Breast epithelium (tissue), 4 donors: Measurements from ENCODE around the gene HNRNPA1. TPM values are rescaled to one million over a fixed set of nuclear protein-coding genes. Genes with fewer than 3 reads are reported as not detected.

Source experiments
- DNase-seq, 2 donors: peaks; one replicate each; pipeline ENCODE4 v3.0.0-alpha.2; 2019; ENCODE audit warnings: low spot score in 2 of 2
- H3K27ac ChIP-seq, 2 donors: fragments of 200-600 bp; sonication (generic) in 1 of 2; one replicate each; pipeline ENCODE4 v1.5.1; 2016 to 2019; ENCODE audit warnings: mild to moderate bottlenecking in 1 of 2
- H3K27me3 ChIP-seq, 2 donors: fragments of 200-600 bp; sonication (generic) in 1 of 2; one replicate each; pipeline versions ENCODE4 v1.5.1 to v1.6.0; 2017 to 2019; ENCODE audit warnings: control low read depth in 1 of 2, mild to moderate bottlenecking in 1 of 2
- H3K36me3 ChIP-seq: fragments of 200-600 bp; one replicate; pipeline ENCODE4 v1.5.1; 2019
- H3K4me1 ChIP-seq, 2 donors: fragments of 200-600 bp; sonication (generic); one replicate each; pipeline ENCODE4 v1.5.1; 2016 to 2019; ENCODE audit warnings: control low read depth in 1 of 2
- H3K4me3 ChIP-seq, 3 donors: fragments of 200-600 bp; sonication (generic); 1 replicate in 2 of 3; 2 replicates in 1 of 3; pipeline ENCODE4 v1.5.1; 2016 to 2019; ENCODE audit warnings: mild to moderate bottlenecking in 3 of 3, moderate library complexity in 2 of 3
- H3K9me3 ChIP-seq, 2 donors: fragments of 200-600 bp; sonication (generic) in 1 of 2; one replicate each; pipeline ENCODE4 v1.5.1; 2016 to 2019; ENCODE audit warnings: control low read depth in 1 of 2
- CTCF ChIP-seq, 3 donors: fragments of 450-650 bp; IDR thresholded peaks; one replicate each; pipeline ENCODE4 v1.5.1; 2016 to 2017; ENCODE audit warnings: antibody characterized with exemption in 3 of 3, mild to moderate bottlenecking in 3 of 3, moderate library complexity in 3 of 3
- POLR2A ChIP-seq: fragments of 450-650 bp; IDR thresholded peaks from one replicate; pipeline ENCODE4 v1.6.1; 2016; ENCODE audit warnings: antibody characterized with exemption, mild to moderate bottlenecking, moderate library complexity
- POLR2AphosphoS5 ChIP-seq, 3 donors: sonication (generic); formaldehyde crosslinking; IDR thresholded peaks; one replicate each; pipeline ENCODE4 v1.6.1; 2017; ENCODE audit warnings: antibody characterized with exemption in 3 of 3
- intact Hi-C: fragments of 100-400 bp; cut with DNase I; formaldehyde crosslinking; loops from one replicate; pipeline ENCODE4 v1.15.1; 2023; ENCODE audit warnings: low total_unique reads
- total RNA-seq, 3 donors: library from RNA; depleted of rRNA; stranded (reverse); fragments of >200 nt; gene quantifications; one replicate each; pipeline ENCODE4 v1.1.0, GENCODE V29; 2016

Gene HNRNPA1
- total RNA-seq, 3 donors from 2014 or later: 387 to 571 (median 477) TPM

DNA sequence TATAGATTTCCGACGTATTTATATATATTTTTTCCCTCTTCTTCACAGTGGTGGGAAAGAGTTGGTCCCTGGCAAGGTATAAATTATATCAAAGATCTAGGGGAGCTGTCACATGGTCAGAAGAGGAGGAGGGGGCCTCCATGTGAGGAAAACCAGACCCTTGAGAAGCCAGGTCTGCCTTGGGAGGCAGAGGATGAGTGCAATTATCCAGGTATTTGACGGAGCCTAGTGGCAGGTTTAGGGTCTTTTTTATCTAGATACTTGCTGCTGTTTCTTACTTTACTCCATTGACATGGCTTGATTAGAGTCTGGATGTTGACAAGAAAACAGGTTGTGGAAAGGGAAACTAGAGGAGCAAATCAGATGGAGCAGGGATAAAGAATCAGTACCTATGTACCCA is 49.9 kb downstream of the HNRNPA1 start:
- H3K27ac ChIP-seq: no peak overlapping the region
- DNase-seq: no peak
- no peaks in the 10 kb centered on the region for H3K9me3 ChIP-seq
- no peaks in the 10 kb centered on the region for H3K4me1 ChIP-seq
- no peak for TF ChIP-seq POLR2AphosphoS5 (IDR thresholded peaks at IDR 0.05)
- TF ChIP-seq CTCF (IDR thresholded peaks at IDR 0.05): no peak
- TF ChIP-seq POLR2A: no peak
- no peaks in the 10 kb centered on the region for H3K36me3 ChIP-seq
- no peaks in the 10 kb centered on the region for H3K27me3 ChIP-seq
- intact Hi-C loops: no loop called here
- no peak overlapping the region for H3K4me3 ChIP-seq

GRCh38 chr12:54331461-54331860 is 50.9 kb downstream of the HNRNPA1 start:
- TF ChIP-seq POLR2AphosphoS5 (IDR thresholded peaks at IDR 0.05) (no peak), CTCF (IDR thresholded peaks at IDR 0.05) (no peak), POLR2A (no peak)
- intact Hi-C loops: no loop called here
- H3K36me3 ChIP-seq: no peaks in the 10 kb centered on the region
- DNase-seq: no peak
- no peaks in the 10 kb centered on the region for H3K27me3 ChIP-seq
- H3K27ac ChIP-seq: no peak overlapping the region
- no peaks in the 10 kb centered on the region for H3K9me3 ChIP-seq
- no peak overlapping the region for H3K4me3 ChIP-seq
- no peaks in the 10 kb centered on the region for H3K4me1 ChIP-seq

DNA sequence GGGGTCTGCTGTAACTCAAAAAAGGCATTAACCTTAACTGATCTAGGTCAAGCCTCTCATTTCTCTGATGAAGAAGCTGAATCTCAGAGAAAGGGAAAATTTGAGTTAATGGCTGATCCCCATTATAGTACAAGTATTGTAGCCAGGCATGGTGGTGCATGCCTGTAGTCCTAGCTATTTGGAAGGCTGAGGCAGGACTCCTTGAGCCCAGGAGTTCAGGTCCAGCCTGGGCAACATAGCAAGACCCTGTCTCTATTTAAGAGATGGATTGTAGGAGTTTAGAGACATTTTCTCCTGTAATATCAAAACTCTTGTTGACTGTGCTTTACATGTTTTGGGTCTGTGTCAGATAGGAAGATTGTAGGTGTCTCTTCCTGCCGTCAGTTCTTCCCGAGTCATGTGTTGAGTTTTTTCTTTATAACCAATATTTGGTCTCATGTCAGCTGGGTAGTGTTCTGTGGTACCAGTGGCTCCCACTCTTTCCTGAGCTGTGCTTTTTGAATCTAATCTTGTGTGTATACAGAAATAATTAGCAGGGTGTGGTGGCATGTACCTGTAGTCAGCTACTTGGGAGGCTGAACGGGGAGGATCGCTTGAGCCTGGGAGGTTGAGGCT is 53.0 kb downstream of the HNRNPA1 start:
- Histone ChIP-seq H3K9me3 (no peaks in the 10 kb centered on the region), H3K4me1 (no peaks in the 10 kb centered on the region), H3K4me3 (no peak overlapping the region), H3K27ac (no peak overlapping the region), H3K36me3 (no peaks in the 10 kb centered on the region), H3K27me3 (no peaks in the 10 kb centered on the region)
- TF ChIP-seq CTCF (IDR thresholded peaks at IDR 0.05): no peak
- TF ChIP-seq POLR2AphosphoS5 (IDR thresholded peaks at IDR 0.05): no peak
- no peak for TF ChIP-seq POLR2A
- DNase-seq: no peak
- intact Hi-C loops: no loop called here

Other genes with a start within 250 kb of the HNRNPA1 start
- under 1 TPM; 0.73 to 0.98 (median 0.96) TPM for gene HOXC5, start 247.7 kb upstream of the HNRNPA1 start, total RNA-seq
- gene HOXC4, start 226.9 kb upstream of the HNRNPA1 start, total RNA-seq: 1 to 10 TPM; 1.8 to 2.3 (median 1.9) TPM
- 10 to 100 TPM; 29.6 to 55.4 (median 46.4) TPM for gene SMUG1, start 91.7 kb upstream of the HNRNPA1 start, total RNA-seq
- gene CBX5, start 604 bp upstream of the HNRNPA1 start, total RNA-seq: 10 to 100 TPM; 22.4 to 45.8 (median 31.8) TPM
- gene NFE2, start 20.3 kb downstream of the HNRNPA1 start, total RNA-seq: under 1 TPM; 0.15 to 0.48 (median 0.33) TPM
- 100 to 1,000 TPM in 1 of 3 donors, 10 to 100 TPM in 2; 70.9 to 109 (median 90.1) TPM for gene COPZ1, start 44.4 kb downstream of the HNRNPA1 start, total RNA-seq
- gene GPR84, start 83.8 kb downstream of the HNRNPA1 start, total RNA-seq: under 1 TPM in 1 of 3 donors, not detected in 2; 0.44 TPM
- gene ZNF385A, start 104.0 kb downstream of the HNRNPA1 start, total RNA-seq: 10 to 100 TPM in 2 of 3 donors, 1 to 10 TPM in 1; 8.9 to 18.4 (median 10.5) TPM
- gene ITGA5, start 138.5 kb downstream of the HNRNPA1 start, total RNA-seq: 100 to 1,000 TPM in 1 of 3 donors, 10 to 100 TPM in 2; 30.4 to 135 (median 81.9) TPM
- gene GTSF1, start 192.9 kb downstream of the HNRNPA1 start, total RNA-seq: 1 to 10 TPM in 1 of 3 donors, under 1 TPM in 1, not detected in 1; 0.96 to 1.3 TPM
- 10 to 100 TPM; 12.5 to 40.5 (median 15.7) TPM for gene NCKAP1L, start 217.0 kb downstream of the HNRNPA1 start, total RNA-seq